ENCODE measurements around the gene CEP43.

GRCh38 chr6:166955121-166955864 is 43.9 kb upstream of the CEP43 start:
- no peak for TF ChIP-seq CTCF (conservative IDR thresholded peaks at IDR 0.05)
- no peak for TF ChIP-seq EZH2 (IDR thresholded peaks at IDR 0.05; ENCODE audit: low read depth)
